AG09309 (cell line): ENCODE data around the gene VSTM2B.
"Not testable (repeated sequence)": the region's sequence is repeated elsewhere in the genome, so short reads cannot be mapped to it uniquely, and the experiment has no call there.

Experiments
- DNase-seq: peaks from one replicate; pipeline ENCODE4 v3.0.0-alpha.2; 2010; ENCODE audit warnings: low read depth
- H3K4me3 ChIP-seq: 2 replicates; pipeline ENCODE4 v1.5.1; 2011; ENCODE audit warnings: mild to moderate bottlenecking, low read depth, low read length, moderate library complexity; ENCODE audit not compliant: control insufficient read depth
- CTCF ChIP-seq: IDR thresholded peaks from 2 replicates; pipeline ENCODE4 v1.5.1; 2011; ENCODE audit warnings: mild to moderate bottlenecking, low read depth, low read length, inconsistent platforms; ENCODE audit not compliant: insufficient read depth, control insufficient read depth; ENCODE audit errors: missing control alignments

Gene VSTM2B

DNA sequence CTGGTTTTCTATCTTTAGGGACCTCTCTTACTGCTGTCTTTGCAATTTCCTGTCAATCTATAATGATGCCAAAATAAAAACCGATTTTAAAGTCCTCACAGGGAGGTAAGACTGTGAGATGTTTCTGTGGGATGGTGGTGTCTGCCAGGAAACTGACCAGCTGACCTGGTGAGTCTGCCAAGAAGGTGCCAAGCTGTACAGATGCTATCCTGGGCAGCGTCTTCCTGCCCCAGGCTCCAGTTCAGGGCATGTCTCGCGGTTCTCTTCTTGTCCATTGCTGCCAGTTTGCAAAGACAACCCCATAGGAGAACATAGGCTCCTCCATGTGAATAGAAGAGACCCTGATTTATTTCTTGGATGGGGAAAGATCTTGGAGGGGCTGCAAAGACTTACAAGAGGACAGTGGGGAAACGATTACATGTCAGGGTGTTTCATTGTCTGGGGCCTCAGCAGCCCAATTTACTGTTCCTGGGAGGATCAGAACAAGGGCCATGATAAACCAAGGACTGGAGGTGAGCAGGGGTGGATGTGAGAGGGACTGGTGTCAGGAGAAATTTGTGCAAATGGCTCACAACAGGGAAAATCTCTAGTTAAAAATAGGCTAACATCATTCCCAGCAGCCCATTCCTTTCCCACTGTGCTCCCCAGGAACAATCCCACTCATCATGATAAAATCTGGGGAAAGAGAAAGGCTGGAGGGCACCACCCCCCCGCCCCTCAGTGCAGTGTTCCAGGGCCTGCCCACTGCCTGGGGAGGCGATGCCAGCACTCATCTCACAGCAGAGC lies 42.7 kb upstream of the VSTM2B start:
- H3K4me3 ChIP-seq, result no peak overlapping the region
- TF ChIP-seq CTCF, result no peak
- DNase-seq, result no peak

- H3K4me3 ChIP-seq, result no peak overlapping the region
- TF ChIP-seq CTCF, result no peak
- DNase-seq, result no peak
Measured at GRCh38 chr19:29483641-29483920, 42.2 kb upstream of the VSTM2B start.

DNA sequence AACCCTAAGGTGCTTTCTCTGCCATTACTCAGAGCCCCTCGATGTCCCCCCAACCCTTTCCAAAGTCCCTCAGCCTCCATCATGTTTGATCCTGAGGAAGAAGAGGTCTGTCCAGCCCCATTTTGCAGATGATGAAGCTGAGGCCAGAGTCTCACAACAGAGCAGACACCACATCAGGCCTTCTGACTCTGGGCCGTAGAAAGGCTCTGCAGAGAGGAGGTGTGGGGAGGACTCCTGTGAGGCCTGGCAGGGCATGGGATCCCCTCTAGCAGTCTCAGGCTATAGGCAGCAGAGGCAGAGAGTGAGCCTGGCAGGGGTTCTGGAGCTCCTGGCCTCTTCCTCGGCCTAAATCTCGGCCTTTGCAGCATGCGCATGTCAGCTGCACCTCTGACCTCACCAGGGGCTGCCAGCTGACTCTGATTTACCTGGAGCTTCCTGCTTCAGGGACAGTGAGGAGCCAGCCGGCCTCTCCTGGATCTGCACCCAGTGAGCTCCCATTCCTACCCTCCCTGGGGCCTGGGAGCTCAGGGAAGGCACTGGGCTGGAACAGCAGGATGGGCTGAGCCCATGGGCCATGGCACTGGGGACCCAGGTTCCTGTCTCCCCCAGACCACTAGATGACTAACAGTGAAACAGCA lies 41.7 kb upstream of the VSTM2B start:
- no peak for DNase-seq
- TF ChIP-seq CTCF, result no peak
- no peak overlapping the region for H3K4me3 ChIP-seq

- H3K4me3 ChIP-seq, result no peak overlapping the region
- TF ChIP-seq CTCF, result no peak
- DNase-seq, result no peak
Measured at GRCh38 chr19:29484876-29485275, 40.9 kb upstream of the VSTM2B start.

GRCh38 chr19:29485293-29485692 lies 40.5 kb upstream of the VSTM2B start:
- no peak for TF ChIP-seq CTCF
- no peak overlapping the region for H3K4me3 ChIP-seq
- DNase-seq, result no peak

DNA sequence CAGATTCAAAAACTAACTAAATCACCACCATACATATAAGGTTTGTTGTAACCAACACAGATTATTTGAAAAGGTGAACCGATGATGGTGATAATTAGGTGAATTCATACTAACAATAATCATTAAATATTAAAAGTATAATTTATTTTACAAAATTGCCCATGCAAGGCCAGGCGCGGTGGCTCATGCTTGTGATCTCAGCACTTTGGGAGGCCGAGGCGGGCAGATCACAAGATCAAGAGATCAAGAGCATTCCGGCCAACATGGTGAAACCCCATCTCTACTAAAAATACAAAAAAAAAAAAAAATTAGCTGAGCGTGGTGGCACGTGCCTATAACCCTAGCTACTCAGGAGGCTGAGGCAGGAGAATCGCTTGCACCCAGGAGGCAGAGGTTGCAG lies 38.8 kb upstream of the VSTM2B start:
- H3K4me3 ChIP-seq, DNase-seq: not testable (repeated sequence)

DNA sequence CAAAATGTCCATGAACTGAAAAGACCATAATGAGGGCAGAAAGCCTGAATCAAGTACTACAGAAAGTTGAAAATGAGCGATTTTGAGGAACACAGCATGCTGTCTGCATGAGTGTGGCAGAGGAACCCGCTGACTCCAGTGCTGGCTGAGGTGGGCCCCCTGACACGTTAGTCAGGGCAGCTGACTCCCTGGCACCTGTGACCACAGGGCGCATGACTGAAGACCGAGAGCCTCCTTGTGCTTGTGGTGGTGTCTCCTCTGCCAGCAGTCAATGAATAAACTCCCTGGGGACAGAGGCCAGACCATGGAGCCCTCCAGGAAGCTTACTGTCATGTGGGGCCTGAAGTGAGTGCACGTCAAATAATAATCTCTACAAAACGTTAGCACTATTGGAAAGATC lies 38.4 kb upstream of the VSTM2B start:
- TF ChIP-seq CTCF, result no peak
- DNase-seq, result no peak

More for the DNA sequence above, 38.4 kb upstream of the VSTM2B start:
- no peak overlapping the region for H3K4me3 ChIP-seq
